Left colon (tissue), 2 donors: ENCODE data around the gene HMGCS2. TPM values are rescaled to one million over a fixed set of nuclear protein-coding genes. Genes with fewer than 3 reads are reported as not detected.
A peak's percentile ranks its signal among the peaks of the same experiment; 100 is the strongest.

ENCODE experiments used
- ATAC-seq: fragments of 200-7000 bp; cut with Tn5 transposase; one replicate; pipeline ENCODE4 v1.9.1; 2020; ENCODE audit warnings: mild to moderate bottlenecking, moderate library complexity
- DNase-seq, 2 donors: peaks; one replicate each; pipeline ENCODE4 v3.0.0-alpha.2; 2020
- intact Hi-C, 2 donors: fragments of 100-400 bp; cut with DNase I in 1 of 2; cut with micrococcal nuclease in 1 of 2; formaldehyde crosslinking; loops; one replicate each; pipeline versions ENCODE4 v1.11.2 to v1.14.0; 2022; cut with DNase I, micrococcal nuclease
- long read RNA-seq: library from polyadenylated mRNA; unstranded; transcript quantifications from one replicate; pipeline ENCODE4 v2.0.0, GENCODE V29; 2021
- total RNA-seq, 2 donors: library from RNA; stranded (reverse); fragmentation: NEBNext Ultra II Directional; extraction: Animal tissue kit (Norgen Biotek cat#: 25700); gene quantifications; one replicate each; pipeline ENCODE4 v1.2.1, GENCODE V29; 2021
- donor health status: DM: no; HTN: no; CAD: no.
- donor health status: DM: yes; HTN: yes; CAD: no.

Gene HMGCS2
- 100 to 1,000 TPM; 583 to 627 TPM for total RNA-seq
- long read RNA-seq, transcript HMGCS2-201 (10 exons, 2,428 nt), result major isoform, 307 of 414 reads
- long read RNA-seq, partial matches to known transcripts, result 69 of 414 reads
- long read RNA-seq, other reads (novel, unspliced or antisense), result 38 of 414 reads

DNA sequence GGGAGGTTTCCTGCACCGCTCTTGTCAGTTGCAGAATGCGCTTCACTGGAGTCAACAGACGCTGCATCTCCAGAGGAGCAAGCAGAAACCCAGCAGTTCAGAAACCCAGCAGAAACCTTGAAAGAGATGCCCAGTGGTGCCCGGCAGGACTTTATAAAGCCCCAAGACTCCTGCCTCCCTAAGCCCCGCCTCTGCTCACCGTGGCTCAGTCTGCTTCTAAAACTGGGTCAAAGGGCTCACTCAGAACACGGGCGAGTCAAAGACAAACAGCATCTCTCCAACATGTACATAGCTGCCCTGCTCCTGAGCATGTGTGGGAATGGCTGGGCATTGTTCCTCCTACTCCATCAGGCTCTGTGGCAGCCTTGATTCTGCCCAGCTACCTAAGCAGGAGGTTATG is at the start of gene HMGCS2:
HMGCS2 (minus strand) TSS at position 128 of the 400 bp plus-strand sequence; CDS start at position 67, 61 bp downstream.
- DNase-seq, result peak; percentile 84 to 88
- intact Hi-C loops, result no loop called here
- ATAC-seq, result peak; percentile 76

DNA sequence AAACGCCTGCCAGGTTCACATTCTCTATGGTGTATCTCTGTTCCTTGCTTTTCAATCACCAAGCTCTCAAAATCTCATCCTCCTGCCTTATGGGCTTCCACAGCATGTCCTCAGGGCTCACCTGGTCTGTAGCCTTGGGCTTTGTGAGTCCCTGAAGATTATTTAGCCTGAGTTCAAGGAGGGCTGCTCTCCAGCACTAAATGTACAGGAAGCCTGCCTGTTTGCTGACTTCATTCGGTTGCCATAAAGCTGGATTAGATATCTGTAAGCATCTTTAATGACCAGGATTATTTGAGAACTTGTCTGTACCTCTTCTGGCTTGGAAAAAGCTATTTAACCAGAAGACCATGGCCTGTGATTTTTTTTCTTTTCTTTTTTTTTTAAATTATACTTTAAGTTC is 49.5 kb upstream of the HMGCS2 start:
- ATAC-seq (no peak), DNase-seq (no peak)
- intact Hi-C loops, result no loop called here

DNA sequence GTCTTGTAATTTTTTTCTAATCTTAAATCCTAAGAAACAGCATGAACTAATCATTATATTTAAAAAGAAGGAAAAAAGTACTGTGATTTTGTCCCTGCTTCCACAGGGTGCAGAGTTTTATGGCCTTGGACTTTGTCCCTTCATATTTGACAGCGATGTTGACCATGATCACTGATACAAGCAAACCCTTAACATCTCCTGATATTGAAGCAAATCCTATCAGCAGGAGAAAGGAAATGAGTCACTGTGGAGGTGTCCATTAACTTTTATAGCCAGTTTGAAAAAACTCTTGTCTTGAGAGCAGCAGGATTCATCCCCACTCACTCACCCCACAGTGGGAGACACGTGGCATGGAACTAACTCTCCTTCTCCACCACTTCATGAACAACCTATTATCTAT is 47.7 kb upstream of the HMGCS2 start:
- intact Hi-C loops, result no loop called here
- ATAC-seq (peak; percentile 95), DNase-seq (peak; percentile 33 to 50)

DNA sequence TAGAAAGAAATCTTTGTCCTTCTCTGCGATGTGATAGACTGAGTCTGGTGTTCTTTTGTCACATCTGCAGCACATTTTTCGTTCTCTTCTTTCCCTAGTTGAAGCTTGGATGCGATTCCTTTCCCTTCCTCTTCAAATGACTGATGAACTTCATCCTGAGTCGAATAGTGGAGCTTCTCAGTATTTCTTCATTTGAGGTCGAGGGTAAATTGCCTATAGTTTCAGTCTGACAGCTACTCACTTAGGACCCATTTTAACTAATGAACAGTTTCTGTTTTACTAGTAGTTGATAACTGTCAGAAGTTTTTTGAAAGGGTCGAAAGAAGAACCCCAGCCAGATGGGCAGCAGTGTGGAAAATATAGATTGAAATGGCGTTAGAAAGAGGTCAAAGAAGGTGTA is 47.2 kb upstream of the HMGCS2 start:
- DNase-seq (no peak), ATAC-seq (no peak)
- intact Hi-C loops, result no loop called here

DNA sequence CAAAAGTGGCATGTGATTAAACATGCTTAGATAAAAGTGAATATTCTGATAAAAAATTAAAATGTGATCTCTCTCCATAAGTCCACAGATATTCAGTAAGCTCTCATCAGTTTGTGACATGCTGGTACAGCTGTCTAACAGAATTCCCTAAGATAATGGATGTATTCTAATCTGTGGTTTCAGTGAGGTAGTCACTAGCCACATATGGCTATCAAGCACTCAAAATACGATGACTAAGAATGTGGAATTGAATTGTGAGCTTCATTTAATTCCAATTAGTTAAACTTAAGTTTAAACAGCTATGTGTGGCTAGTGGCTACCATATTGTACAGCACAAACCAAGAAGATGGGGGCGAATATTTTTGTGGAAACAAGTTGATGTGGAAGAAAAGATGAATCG is 46.7 kb upstream of the HMGCS2 start:
- DNase-seq (no peak), ATAC-seq (no peak)
- intact Hi-C loops, result no loop called here

DNA sequence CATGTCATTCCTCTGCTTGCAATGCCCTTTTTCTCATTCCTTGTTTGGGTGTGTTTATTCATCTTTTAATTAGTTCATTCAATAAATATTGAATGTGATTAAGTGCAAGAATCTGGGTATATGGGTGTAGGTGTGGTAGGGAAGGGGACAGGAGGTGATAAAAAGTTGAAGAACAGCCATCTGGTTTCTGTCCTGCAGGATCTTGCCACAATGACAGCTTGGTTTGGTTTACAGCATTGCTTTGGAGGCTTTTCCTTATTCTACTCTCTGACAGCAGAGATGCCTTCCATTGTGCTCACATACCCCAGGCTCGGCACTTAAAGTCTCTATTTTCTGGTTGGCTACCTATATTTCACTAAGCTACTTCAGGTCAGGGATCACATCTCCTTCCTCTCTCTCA is 45.6 kb upstream of the HMGCS2 start:
- no peak for DNase-seq
- no peak for ATAC-seq
- intact Hi-C loops, result no loop called here

DNA sequence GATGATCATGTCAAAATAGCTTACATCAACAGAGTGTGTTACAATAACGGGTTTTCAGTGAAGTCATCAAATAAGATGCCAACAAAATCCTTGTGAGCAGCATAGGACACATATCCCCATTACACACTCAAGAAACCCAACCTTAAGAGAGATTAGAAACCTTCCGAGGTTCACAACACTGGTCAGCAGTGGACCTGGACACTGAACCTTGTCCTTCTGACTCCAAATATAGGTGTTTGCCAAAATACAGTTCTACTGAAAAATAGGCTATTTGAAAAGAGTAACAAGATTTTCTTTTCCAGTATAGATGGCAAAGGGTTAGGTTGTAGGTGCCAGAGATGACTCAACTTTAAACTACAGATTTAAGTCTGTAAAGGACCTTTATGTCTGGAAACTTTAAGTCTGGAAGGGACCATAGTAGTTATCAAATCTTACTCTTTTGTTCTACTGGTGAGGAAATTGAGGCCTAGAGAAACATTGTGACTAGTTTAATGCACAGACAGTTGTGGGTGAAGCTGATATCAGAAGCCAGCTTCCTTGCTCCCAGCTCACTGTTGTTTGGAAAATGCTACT is 43.4 kb upstream of the HMGCS2 start:
- intact Hi-C loops, result no loop called here
- no peak for DNase-seq

DNA sequence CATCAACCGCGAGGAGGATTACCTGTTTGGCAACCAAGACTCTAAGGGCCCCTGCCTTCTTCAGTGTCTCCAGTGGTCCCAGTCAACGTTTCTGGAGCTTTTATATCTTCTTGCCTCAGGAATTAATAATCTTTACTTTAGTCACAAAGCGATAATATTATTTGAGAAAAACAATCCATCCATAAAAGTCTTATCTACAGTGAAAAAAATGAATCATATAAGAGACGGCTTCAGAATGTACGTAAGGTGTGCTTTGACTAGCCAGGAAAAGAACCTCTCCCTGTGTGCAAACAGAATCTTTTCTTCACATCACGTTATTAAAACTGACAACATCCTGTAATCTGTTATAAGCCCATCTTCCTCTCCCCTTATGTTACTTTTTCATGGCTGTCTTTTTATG is 42.7 kb upstream of the HMGCS2 start, which contains the start of gene REG4:
REG4 (minus strand) TSS at position 74 of the 400 bp plus-strand sequence. CDS start 2,691 bp downstream, outside the sequence.
- DNase-seq (no peak), ATAC-seq (peak; percentile 68)
- intact Hi-C loops, result no loop called here

More for the DNA sequence above, 43.4 kb upstream of the HMGCS2 start:
- no peak for ATAC-seq

DNA sequence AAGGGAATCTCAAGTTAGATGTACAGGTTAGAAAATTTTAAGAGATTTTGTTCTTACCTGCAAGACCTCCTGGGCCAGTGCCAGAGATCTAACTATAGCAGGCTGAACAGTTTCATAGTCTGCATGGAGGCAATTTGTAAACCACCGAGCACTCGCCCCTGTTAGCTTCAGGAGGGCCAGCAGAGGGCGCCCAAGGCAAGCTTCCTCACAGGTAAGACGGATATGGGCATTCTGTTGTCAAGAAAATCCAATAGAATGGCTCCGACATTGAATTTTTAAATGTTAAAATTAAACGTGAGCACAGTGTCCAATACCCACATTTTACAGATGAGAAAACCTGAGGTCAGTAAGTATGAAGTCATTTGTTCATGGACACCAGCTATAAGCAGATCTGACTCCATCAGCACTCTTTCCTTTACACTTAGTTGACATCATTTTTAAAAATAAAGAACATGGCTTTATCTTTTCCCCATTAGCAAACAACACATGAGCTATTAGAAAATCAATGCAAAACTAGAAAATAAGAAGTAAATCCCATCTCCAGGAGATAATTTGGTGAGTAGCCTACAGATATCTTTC is 40.4 kb upstream of the HMGCS2 start:
- DNase-seq (peak; percentile 71 to 84), ATAC-seq (peak; percentile 85)
- intact Hi-C loops, result no loop called here

DNA sequence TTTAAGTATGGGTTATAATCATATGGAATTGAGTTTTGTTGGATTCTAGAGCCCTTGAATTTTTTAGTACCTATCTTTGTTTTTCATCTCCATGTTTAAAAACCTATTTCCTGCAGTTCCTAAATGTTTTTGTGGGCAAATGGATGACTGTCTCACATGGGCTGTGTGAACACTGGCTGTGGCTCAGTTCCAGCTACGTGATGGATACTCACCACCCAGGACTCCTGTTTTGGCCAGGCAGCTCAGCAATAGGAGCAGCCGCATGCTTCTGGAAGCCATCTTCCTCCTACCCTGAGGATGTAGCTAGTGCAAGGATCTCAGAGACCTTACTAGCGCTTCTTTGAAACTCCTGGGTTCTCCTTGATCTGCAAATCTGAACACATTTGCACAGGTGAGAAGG is 39.8 kb upstream of the HMGCS2 start:
- ATAC-seq (no peak), DNase-seq (no peak)
- intact Hi-C loops, result no loop called here

DNA sequence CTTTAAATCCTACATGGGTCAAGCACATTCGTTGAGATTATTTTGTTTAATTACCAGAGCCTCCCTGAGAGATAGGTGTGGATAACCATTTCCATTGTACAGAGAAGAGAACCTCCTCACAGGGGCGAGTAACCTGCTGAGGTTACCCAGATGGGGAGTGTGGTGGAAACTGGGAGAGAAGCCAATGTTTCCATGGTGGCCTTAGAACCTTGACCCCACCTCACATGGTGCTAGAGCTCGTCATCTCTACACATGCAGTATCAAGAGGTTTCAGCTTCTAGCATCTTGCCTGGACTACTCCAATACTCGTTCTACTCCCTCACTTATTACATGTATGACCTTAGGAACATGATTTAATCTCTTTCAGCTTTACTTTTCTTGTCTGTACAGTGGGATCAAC is 37.8 kb upstream of the HMGCS2 start:
- DNase-seq, result no peak

DNA sequence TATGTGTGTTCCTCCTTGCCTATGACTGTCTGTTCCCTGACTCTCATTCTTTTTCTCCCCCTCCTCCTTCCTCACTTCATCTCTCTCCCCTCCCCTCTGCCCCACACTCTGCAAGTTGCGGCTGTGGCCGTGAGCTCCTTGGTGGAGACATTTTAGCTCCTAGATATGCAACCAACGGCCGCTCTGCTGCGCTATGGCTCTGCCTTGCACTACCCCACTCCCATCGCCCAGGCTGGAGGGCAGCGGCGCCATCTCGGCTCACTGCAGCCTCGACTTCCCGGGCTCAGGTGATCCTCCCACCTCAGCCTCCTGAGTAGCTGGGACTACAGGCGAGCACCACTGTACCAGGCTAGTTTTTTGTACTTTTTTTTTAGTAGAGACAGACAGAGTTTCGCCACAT is 37.0 kb upstream of the HMGCS2 start:
- ATAC-seq, result no peak
- DNase-seq, result no peak
- intact Hi-C loops, result no loop called here

More for the DNA sequence above, 37.8 kb upstream of the HMGCS2 start:
- no peak for ATAC-seq
- intact Hi-C loops, result no loop called here

DNA sequence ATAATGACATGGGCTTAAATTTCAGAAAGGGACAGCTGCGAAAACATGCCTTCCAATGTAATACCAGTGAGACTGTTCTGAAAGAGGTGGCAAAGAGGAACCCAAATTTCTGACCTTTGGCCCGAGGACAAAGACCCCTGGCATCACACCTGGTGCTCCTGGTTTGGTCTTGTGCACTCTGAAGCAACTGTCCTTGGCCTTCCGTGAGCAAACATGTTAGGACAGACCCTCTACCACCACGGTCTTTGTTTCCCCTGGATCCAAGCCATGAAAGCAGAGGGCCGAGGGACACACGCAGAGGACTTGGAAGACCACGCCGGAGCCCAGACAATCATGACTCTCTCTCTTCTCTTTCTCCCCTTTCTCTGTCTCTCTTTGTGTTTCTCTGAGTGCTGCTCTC is 36.5 kb upstream of the HMGCS2 start:
- intact Hi-C loops, result no loop called here
- ATAC-seq (no peak), DNase-seq (no peak)

DNA sequence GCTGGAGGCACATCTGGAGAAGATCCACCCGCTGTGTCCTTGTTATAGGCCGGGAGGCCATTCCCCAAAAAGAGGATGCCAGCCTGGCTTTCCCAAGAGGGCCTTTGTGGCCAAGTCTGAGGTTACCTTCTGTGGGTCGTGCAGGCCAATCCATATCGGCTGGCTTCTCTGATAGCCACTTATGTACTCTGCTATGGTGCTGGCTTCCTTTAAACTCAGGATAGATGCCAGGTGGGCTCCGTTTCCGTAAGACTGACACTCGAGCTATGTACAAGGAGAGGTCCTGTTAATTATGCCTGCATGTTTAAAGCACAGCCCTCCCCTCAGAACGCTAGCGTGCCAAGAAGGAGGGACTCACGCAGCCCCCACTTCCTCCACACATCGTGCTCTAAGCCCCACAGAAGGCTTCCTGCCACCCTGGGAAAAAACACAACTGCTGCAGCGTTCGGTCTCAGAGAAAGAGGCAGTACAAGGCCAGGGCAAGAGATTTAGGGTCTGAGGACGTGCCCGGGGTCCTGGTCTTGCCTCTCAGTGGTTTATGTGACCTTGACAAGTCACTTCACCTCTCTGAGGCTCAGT is 31.0 kb upstream of the HMGCS2 start:
- ATAC-seq (no peak), DNase-seq (no peak)
- intact Hi-C loops, result no loop called here

DNA sequence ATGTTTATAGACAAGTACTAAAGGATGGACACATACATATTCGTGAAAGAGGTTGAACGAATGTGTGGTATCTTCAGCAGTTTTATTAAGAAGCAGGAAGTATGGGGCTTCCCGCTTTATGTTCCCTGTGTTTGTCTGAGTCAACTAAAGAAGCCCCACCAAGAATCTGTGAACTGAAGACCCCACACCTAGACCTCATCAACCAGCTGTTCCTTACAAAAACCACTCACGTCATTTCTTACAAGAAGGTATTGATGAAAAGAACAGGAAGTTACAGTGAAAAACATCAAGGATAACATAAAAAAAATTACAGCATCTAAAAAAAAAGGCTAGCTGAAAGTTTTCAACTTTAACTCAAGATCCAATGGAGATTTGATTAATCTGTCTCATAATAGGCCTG is 30.3 kb upstream of the HMGCS2 start:
- intact Hi-C loops, result no loop called here
- ATAC-seq (no peak), DNase-seq (no peak)

DNA sequence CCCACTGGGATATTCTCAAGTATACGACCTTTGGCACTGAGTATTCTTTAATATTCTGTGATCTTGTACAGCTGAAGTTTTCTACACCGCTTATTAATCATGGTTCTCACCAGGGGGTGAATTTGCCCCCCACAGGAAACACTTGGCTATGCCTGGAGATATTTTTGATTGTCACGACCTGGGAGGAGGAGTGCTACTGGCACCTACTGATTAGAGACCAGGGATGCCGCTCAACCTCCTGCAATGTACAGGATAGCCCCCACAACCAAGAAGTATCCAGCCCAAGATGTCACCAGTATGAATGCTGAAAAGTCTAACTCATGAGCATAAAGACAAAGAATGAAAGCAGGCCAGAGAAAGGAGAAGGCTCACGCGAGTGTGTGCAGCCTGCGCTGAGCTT is 28.9 kb upstream of the HMGCS2 start:
- ATAC-seq (no peak), DNase-seq (no peak)
- intact Hi-C loops, result no loop called here

DNA sequence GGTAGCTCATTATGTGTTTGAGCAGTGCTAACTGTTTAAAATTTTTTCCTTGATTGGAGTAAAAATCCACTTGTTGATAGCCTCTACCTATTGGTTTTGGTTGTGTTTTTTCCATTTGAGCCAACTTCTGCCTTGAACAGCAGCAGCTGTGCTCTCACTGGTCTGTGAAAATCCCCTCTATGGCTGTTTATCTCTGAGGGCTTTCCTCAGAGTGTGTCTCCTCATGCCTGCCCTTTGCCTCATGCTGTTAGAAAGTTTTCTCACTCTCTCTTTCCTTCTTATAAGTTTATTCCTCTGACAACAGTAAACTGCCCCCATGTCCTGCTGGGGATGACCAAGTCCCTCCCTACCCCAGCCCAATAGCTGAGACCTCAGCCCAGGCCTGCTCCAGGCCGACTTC is 28.5 kb upstream of the HMGCS2 start:
- ATAC-seq (no peak), DNase-seq (no peak)
- intact Hi-C loops, result no loop called here

DNA sequence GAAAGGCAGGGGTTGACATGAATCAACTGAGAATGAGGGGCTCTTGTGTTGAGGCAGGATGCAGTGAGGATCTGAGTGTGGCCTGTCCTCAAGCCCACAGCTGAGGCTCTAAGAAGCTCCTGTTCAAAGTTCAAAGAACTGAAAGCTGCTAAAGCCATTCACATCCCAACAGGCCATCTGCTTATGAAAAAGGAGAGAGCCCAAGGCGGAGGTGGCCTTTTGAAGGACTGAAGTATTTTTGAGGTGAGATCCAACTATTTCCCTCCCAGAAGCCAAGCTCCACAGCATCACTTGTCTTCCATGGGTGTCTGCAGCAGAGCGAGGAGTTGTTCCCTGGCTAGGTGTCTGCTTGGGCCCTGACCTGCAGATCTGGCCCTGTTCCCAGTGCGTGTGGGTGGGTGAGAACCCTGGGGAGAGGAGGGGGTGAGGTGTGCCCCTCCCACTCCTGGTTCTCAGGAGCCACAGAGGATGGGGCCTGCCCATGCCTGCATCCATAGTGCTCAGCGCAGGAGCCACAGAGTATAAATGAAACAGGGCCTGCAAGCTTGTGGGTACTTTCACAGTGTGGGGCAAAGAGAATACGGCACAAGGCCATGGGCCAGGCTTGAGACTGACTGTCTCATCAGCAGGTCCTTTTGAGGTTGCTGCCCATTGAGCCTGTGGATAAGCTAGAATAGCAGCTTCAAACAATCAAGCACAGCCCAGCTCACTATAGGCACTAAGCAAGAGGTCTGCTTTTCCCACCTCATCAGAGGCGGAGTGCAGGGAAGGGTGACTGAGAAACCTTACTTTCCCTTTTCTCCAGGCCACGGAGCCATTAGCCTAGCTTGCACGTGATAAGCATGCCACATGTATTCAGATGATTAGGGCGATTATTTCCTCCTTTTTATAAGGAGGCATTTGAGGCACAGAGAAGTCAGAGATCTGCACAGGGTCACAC is 26.8 kb upstream of the HMGCS2 start:
- no peak for ATAC-seq
- no peak for DNase-seq

DNA sequence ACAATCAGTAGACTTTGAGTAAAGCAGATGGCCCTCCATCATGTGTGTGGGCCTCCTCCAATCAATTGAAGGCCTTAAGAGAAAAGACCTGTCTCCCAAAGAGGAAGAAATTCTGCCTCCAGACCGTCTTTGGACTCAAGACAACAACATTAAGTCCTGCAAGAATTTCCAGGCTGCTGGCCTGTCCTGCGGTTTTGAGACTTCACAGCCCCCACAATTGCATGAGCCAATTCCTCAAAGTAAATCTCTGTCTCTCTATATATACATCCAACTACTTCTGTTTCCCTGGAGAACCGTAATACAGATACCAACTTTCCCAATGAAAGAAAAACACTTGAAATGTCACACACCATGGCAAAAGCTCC is 26.2 kb upstream of the HMGCS2 start:
- ATAC-seq (no peak), DNase-seq (no peak)
- intact Hi-C loops, result no loop called here

More for the DNA sequence above, 26.8 kb upstream of the HMGCS2 start:
- intact Hi-C loops, result no loop called here
